GM21529 (cell line): ENCODE results near the gene USP22.
"Not testable (repeated sequence)": the region's sequence is repeated elsewhere in the genome, so short reads cannot be mapped to it uniquely, and the experiment has no call there.

Source experiments
- ATAC-seq: cut with Tn5 transposase; IDR thresholded peaks from one replicate; pipeline ENCODE4 v1.9.1; 2021; ENCODE audit not compliant: unreplicated experiment

The USP22 gene

GRCh38 chr17:21042458-21043295, at the start of gene USP22:
TSS of gene USP22 (minus strand) at chr17:21043011. CDS start at chr17:21042835, 176 bp downstream.
- peak; percentile 57 for ATAC-seq

DNA sequence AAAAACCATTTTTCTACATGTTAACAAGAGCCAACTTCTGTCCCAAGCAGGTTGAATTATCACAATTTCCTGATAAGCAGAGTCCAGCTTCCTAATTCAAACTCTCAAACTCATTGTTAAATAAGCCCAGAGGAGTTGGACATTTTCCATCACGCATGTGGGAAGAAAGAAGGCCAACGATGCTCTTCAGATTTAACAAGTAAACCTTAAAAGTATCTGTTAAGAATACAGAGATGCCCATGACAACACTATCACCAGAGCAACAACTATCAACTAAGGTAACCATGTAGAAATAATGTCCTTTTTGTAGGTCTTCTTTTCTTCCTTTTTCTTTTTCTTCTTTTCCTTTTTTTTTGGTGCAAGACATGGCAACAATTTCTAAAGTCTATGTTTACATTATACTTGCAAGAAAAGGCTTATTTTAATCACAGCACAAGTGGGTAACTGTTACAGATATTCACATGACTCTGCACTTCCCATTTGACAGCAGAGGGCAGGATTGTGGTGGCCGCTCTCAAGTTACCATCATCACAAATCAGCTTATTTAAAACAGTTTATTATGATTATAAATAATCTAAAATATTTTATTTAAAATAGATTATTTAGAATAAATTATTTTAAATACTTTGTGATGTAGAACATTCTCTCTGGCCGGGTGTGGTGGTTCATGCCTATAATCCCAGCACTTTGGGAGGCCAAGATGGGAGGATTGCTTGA, 48.2 kb upstream of the USP22 start:
- no peak for ATAC-seq

DNA sequence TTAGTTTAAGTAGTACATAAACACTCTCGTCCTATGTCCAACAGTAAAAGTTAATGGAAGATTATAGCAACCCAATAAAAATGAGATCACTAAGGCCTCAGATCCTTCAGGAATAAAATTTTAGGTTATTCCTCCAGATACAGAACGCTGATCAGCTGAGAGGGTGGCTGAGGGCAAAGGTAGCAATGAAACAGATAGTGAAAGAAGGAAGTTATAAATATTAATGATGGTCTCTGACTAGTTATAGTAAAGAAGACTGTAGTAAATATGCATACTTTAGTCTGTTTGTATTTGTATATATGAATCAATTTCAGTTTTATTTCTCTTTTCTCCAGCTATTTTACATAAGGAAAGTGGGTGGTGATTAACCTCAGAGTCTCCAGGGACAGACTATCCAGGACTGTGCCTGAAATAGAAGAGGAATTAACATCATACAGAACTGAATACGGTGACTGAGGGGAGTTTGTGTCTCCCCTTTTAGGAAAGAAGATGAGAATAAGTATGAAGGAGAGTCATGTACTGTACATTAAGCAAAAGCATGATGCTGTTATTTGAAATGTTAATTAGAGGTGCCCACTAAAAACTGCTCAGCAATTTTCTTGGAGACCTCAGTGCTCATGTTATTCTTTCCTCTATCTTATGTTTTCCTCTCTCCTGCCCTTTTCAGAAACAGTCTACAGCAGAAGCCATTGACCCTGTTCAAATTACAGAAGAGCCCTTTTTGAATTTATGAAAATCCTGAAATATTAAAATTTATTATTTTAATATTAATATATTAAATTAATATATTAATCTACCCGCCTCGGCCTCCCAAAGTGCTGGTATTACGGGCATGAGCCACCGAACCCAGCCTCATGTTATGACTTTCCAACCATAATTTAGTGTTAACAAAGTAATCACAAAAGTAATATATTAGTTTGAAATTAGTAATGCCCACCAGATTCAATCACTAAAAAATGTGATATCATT, 47.4 kb upstream of the USP22 start:
- ATAC-seq, result no peak

DNA sequence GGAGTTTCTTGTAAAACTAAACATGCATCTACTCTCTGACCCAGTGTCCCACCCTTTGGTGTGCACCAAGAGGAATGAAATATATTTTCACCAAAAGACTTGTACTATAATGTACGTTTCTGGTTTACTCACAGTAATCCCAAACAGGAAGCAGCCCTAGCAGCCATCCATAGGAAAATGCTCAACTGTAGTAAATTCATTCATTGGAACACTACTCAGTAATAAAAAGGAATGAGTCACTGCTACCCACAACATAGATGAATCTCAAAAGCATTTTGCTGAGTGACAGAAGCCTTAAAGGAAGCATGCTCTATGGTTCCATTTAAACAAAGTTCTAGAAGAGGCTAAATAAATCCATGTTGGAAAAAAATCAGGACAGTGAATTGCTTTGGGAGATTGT, 46.3 kb upstream of the USP22 start:
- no peak for ATAC-seq

DNA sequence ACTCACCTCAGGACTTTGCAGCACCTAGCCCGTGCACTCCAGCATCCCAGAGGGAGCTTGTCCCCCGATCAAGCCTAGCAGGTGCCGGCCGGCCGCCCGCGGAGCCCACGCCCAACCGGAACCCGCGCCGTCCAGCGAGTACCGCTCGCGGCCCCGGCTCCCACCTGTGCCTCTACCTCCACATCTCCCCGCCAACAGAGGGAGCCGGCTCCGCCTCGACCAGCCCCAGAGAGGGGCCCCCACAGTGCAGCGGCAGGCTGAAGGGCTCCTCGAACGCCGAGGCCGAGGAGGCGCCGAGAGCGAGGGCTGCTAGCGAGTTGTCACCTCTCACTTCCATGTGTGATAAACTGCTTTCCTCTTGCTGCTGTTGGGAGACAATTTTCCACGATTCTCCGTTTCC, 42.9 kb upstream of the USP22 start:
- no peak for ATAC-seq

- ATAC-seq, result not testable (repeated sequence)
Measured at GRCh38 chr17:21085280-21085679, 42.5 kb upstream of the USP22 start.

DNA sequence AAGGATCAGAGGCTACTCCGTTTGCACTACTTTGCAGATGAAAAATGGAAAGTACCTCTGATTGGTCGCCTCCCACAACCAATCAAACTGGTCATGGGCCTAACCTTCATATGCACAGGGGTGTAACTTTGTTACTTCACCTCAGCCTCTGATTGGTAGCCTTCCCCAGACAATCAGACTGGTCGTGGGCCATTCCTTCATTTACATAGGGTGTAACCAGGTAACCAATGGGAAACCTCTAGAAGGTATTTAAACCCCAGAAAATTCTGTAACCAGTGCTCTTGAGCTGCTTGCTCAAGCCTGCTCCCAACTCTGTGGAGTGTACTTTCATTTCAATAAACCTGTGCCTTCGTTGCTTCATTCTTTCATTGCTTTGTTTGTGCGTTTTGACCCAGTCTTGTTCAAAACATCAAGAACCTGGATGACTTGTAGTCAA, 39.2 kb upstream of the USP22 start:
- no peak for ATAC-seq

DNA sequence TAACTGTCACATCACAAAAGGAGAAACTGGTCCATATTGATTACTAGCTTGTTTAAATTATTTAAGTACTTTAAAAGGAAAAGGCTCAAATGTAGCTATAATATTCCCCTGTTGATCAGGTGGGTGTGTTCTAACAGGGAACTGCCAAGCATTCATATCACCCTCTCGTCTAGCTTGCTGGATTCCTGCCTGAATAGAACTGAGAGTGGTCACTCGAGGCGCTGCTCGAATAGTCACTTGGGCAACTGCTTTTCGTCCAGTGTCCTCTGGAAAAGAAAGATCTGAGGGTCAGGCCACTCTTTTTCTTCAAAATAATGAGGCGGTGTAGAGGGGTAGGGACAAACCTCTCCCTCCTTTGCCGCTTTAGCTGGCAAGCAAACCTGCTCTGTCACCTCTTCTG, 36.4 kb upstream of the USP22 start:
- ATAC-seq, result no peak

DNA sequence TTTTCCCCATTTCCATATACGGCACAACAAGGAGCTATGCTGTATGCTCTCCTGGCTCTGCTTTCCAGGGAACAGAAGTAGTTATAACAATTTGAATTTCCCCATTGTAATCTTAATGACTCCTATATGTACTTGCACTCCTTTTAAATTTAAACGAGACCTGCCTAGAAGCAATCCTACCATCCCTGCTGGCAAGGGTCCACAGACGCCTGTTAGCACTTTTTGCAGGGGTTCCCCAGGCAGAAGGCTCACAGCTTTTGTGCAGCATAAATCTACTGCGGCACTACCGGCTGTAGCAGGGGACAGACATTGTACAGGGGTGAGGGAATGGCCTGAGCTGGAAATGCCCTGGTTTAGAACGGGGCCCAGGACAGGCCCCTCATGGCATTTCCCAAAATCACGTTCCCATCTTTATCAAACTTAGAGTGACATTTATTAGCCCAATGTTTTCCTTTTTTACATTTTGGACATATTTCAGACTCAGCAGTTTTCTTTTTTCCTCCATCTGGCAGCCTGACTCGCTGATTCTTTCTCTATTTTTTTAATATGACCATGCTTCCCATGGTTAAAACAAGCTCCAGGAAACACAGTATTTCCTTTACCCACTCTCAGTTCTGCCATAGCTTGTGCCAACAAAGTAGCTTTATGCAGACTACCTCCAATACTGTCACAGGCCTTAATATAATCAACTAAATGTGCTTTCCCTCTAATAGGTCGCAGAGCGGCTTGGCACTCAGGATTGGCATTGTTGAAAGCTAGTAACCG, 35.4 kb upstream of the USP22 start:
- no peak for ATAC-seq

GRCh38 chr17:21077281-21077680, 34.5 kb upstream of the USP22 start:
- ATAC-seq, result no peak

GRCh38 chr17:21076242-21076641, 33.4 kb upstream of the USP22 start:
- no peak for ATAC-seq

GRCh38 chr17:21075739-21076085, 32.9 kb upstream of the USP22 start:
- ATAC-seq, result no peak

- ATAC-seq, result no peak
Measured at GRCh38 chr17:21072745-21073197, 30.0 kb upstream of the USP22 start.

- ATAC-seq, result no peak
Measured at GRCh38 chr17:21066394-21066793, 23.6 kb upstream of the USP22 start.

DNA sequence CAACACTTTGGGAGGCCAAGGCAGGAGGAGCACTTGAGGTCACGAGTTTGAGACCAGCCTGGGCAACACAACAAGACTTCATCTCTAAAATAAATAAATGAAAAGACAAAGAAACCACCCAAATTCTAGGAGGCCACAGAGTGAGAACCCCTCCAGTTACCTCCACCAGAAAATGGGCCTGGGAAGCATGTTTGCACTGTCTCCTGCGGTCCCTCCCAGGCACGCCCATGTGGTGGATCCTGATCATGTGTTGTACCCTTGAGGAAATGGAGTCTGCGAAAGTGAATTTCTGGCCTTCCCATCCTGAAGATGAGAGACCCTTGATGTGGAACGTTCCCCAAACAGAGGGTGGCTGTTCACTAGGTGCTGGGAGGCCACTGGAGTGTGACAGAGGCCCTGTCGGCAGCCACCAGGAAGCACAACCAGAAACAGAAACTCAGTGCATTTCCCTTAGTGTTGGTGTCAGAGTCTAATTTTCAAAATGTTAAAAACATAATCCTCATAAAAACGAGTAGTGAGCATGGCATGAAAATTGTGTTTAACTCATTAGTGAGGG, 19.2 kb upstream of the USP22 start:
- peak; percentile 85 for ATAC-seq

GRCh38 chr17:21061158-21061835, 18.5 kb upstream of the USP22 start:
- ATAC-seq, result no peak

DNA sequence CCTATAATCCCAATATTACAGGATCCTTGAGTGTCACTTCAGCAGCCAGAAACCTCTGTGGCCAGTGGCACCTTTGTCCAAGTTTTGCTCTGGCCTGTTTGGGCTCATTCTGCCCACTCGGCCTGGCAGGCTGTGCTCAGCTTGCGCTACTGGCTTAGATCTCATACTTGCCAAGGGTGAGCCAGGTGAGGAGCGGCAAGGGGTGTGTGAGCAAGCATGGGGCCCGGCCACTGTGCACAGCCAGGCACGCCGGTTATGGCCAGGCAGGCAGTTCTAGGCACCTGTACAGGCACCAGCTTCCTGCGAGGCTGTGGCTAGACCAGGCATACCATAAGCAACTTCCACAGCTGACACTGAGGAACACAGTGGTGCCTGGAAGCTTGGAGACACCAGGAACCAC, 16.9 kb upstream of the USP22 start:
- no peak for ATAC-seq

- no peak for ATAC-seq
Measured at GRCh38 chr17:21058098-21058893, 15.5 kb upstream of the USP22 start.

DNA sequence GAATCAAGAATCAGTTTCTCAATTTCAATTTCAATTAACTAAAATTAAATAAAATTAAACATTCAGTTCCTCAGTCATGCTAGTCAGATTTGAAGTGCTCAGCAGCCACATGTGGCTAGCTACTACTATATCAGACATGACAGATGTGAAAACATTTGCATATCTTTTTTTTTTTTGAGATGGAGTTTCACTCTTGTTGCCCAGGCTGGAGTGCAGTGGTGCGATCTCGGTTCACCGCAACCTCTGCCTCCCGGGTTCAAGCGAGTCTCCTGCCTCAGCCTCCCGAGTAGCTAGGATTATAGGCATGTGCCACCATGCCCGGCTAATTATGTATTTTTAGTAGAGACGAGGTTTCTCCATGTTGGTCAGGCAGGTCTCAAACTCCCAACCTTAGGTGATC, 10.2 kb upstream of the USP22 start:
- ATAC-seq, result peak; percentile 57
